ENCODE data around the gene ATP5ME. TPM values are rescaled to one million over a fixed set of nuclear protein-coding genes. Genes with fewer than 3 reads are reported as not detected.
"Not testable (repeated sequence)": the region's sequence is repeated elsewhere in the genome, so short reads cannot be mapped to it uniquely, and the experiment has no call there.

Gene ATP5ME
- total and polyA plus RNA-seq, 8 donors = 88.4 to 318 (median 115) TPM

- H3K27me3 ChIP-seq = no peaks in the 10 kb centered on the region
- FAIRE-seq (no peak), ATAC-seq (no peak), DNase-seq (peak in 1 of 6 donors; percentile 31)
- H3K4me3 ChIP-seq = no peak overlapping the region
- WGBS, 2 donors = 69 to 70% methylated on average over 7 of the region's 7 CpGs
- no peak for TF ChIP-seq CTCF (IDR thresholded peaks at IDR 0.05)
- no peak overlapping the region for H3K27ac ChIP-seq
- intact Hi-C loops (cut with DNase I) = no loop called here
- no peaks in the 10 kb centered on the region for H3K9me3 ChIP-seq
- no peaks in the 10 kb centered on the region for H3K36me3 ChIP-seq
- H3K4me1 ChIP-seq = no peaks in the 10 kb centered on the region
Observed at GRCh38 chr4:702618-703048, 28.6 kb upstream of the ATP5ME start.

GRCh38 chr4:700587-701264, 26.6 kb upstream of the ATP5ME start:
- intact Hi-C loops (cut with DNase I) = no loop called here
- Histone ChIP-seq H3K4me1 (no peaks in the 10 kb centered on the region), H3K27ac (no peak overlapping the region), H3K36me3 (no peaks in the 10 kb centered on the region), H3K4me3 (no peak overlapping the region), H3K9me3 (no peaks in the 10 kb centered on the region), H3K27me3 (no peaks in the 10 kb centered on the region)
- DNase-seq = peak in 1 of 6 donors; percentile 26
- ATAC-seq = no peak
- WGBS, 2 donors = 60 to 73% methylated on average over 16 of the region's 16 CpGs
- TF ChIP-seq CTCF (IDR thresholded peaks at IDR 0.05) = no peak
- no peak for FAIRE-seq

GRCh38 chr4:699816-700580, 25.9 kb upstream of the ATP5ME start:
- Histone ChIP-seq H3K9me3 (no peaks in the 10 kb centered on the region), H3K4me3 (no peak overlapping the region), H3K27me3 (no peaks in the 10 kb centered on the region), H3K27ac (no peak overlapping the region), H3K36me3 (no peaks in the 10 kb centered on the region), H3K4me1 (no peaks in the 10 kb centered on the region)
- no peak for FAIRE-seq
- peak in 1 of 6 donors; percentile 26 for DNase-seq
- WGBS, 2 donors = 63 to 66% methylated on average over 27 of the region's 27 CpGs
- intact Hi-C loops (cut with DNase I) = no loop called here
- no peak for TF ChIP-seq CTCF (IDR thresholded peaks at IDR 0.05)
- ATAC-seq = no peak

GRCh38 chr4:694341-694940, 20.4 kb upstream of the ATP5ME start:
- H3K36me3 ChIP-seq; H3K9me3 ChIP-seq; H3K27me3 ChIP-seq; H3K4me3 ChIP-seq; H3K27ac ChIP-seq; H3K4me1 ChIP-seq; FAIRE-seq; ATAC-seq; intact Hi-C loops (cut with DNase I): not testable (repeated sequence)
- peak in 1 of 6 donors; percentile 3 for DNase-seq
- 72 to 82% methylated on average over 12 of the region's 12 CpGs for WGBS, 2 donors

GRCh38 chr4:692771-693554, 18.9 kb upstream of the ATP5ME start:
- Histone ChIP-seq H3K27ac (no peak overlapping the region), H3K36me3 (no peaks in the 10 kb centered on the region), H3K4me3 (no peak overlapping the region), H3K27me3 (no peaks in the 10 kb centered on the region), H3K9me3 (no peaks in the 10 kb centered on the region), H3K4me1 (peaks cover 0 to 3% (median 0%) of the 10 kb centered on the region in 3 donors)
- TF ChIP-seq CTCF (IDR thresholded peaks at IDR 0.05) = no peak
- DNase-seq (peak in 1 of 6 donors; percentile 38), FAIRE-seq (no peak), ATAC-seq (no peak)
- WGBS, 2 donors = 63 to 71% methylated on average over 32 of the region's 32 CpGs
- intact Hi-C loops (cut with DNase I) = no loop called here
